Fibroblast of villous mesenchyme (primary cell): ENCODE data around the gene GPR34. TPM values are rescaled to one million over a fixed set of nuclear protein-coding genes. Genes with fewer than 3 reads are reported as not detected.

Experiments used
- DNase-seq: peaks from one replicate; pipeline ENCODE4 v3.0.0-alpha.2; 2010; ENCODE audit warnings: low read depth
- H3K4me3 ChIP-seq: 2 replicates; pipeline ENCODE4 v1.5.1; 2011; ENCODE audit warnings: low read depth, mild to moderate bottlenecking, low read length
- small RNA-seq: library from RNA; depleted of rRNA; stranded (forward); fragments of <200 nt; gene quantifications from one replicate; pipeline ENCODE3, GENCODE V24; 2012
- total RNA-seq: library from RNA; depleted of rRNA; stranded (reverse); fragments of >200 nt; gene quantifications from 2 replicates; pipeline ENCODE4 v1.2.3, GENCODE V29; 2012
- TF ChIP-seq, protein P1 (sequence below): IDR thresholded peaks from 2 replicates; pipeline ENCODE4 v1.5.1; 2012; ENCODE audit warnings: low read depth, mild to moderate bottlenecking, low read length; ENCODE audit not compliant: insufficient read depth

The GPR34 gene
- total RNA-seq, 1 donor, result under 0.01 TPM

DNA sequence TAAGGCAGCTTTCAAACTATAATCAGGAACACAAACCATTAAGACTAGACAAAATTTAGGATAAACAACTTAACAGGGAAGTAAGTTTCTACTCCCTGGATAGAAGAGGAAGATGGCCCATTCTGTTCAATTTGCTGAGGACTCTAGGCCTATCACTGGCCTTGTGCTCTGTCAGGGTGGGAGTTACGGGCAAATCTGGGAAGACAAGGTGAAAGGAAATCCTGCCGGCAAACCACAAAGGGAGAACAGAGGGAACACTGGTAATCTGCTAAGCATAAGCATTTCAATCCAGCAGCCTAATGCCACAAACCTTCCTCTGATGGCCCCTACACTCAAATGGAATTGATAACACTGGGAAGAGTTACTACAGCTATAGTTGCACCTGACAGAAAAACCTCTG, 43.5 kb downstream of the GPR34 start:
- TF ChIP-seq, protein P1, sequence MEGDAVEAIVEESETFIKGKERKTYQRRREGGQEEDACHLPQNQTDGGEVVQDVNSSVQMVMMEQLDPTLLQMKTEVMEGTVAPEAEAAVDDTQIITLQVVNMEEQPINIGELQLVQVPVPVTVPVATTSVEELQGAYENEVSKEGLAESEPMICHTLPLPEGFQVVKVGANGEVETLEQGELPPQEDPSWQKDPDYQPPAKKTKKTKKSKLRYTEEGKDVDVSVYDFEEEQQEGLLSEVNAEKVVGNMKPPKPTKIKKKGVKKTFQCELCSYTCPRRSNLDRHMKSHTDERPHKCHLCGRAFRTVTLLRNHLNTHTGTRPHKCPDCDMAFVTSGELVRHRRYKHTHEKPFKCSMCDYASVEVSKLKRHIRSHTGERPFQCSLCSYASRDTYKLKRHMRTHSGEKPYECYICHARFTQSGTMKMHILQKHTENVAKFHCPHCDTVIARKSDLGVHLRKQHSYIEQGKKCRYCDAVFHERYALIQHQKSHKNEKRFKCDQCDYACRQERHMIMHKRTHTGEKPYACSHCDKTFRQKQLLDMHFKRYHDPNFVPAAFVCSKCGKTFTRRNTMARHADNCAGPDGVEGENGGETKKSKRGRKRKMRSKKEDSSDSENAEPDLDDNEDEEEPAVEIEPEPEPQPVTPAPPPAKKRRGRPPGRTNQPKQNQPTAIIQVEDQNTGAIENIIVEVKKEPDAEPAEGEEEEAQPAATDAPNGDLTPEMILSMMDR, result no peak
- no peak for DNase-seq
- no peak overlapping the region for H3K4me3 ChIP-seq

DNA sequence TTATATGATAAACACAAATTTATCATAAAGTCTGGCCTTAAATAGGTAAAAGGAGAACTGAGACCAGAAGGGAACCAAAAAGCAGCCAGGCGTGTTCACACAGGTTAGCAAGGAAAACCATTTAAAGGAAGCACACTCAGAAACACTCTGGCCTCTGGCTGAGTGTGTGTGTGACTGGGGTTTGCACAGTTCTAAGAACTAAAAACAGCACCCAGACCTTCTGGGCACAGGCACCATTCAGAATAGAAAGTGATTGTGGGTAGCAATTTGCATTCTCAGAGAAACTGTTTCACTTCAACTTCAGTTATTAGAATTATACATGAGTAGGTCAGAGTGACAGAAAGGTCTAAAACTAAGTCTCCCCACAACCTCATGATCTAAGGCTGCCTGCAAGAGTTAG, 45.2 kb downstream of the GPR34 start:
- DNase-seq, result no peak
- TF ChIP-seq, protein P1, result no peak

DNA sequence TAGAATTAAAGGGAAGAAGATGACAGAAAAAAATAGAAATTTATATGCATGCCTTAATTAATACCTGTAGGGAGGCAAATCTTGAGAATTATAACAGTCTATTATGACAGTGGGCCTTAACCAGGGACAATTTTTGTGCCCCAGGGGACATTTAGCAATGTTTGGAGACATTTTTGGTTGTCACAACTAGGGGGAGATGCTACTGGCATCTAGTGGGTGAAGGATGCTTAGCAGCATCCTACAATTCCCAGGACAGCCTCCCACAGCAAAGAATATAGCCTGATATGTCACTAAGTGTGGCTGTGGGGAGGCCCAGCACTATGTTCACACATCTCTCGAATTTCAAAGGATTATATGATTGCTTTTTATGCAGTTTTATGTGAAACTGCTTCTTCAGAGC, 45.8 kb downstream of the GPR34 start:
- H3K4me3 ChIP-seq, result no peak overlapping the region
- DNase-seq, result peak; percentile 29
- TF ChIP-seq, protein P1, result peak; percentile 49

More for the DNA sequence above, 45.2 kb downstream of the GPR34 start:
- no peak overlapping the region for H3K4me3 ChIP-seq

DNA sequence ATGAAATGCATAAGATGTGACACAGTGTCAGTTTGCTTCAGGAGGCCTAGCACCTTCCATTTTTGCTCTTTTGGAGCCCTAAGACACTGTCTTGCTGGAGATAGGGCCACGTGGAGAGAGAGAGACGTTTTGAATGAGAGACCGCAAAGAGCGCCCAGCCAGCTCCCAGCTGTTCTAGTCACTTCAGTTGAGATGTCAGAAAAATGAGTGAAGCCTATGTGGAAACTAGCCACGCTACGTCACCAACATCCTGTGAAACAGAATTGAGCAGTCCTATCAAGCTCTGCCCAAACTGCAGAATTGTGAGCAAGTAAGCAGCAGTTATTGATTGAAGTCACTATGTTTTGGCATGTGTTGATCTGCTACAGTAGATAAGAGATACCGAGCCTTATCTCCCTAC, 48.3 kb downstream of the GPR34 start:
- no peak for DNase-seq
- no peak overlapping the region for H3K4me3 ChIP-seq
- TF ChIP-seq, protein P1, result no peak

DNA sequence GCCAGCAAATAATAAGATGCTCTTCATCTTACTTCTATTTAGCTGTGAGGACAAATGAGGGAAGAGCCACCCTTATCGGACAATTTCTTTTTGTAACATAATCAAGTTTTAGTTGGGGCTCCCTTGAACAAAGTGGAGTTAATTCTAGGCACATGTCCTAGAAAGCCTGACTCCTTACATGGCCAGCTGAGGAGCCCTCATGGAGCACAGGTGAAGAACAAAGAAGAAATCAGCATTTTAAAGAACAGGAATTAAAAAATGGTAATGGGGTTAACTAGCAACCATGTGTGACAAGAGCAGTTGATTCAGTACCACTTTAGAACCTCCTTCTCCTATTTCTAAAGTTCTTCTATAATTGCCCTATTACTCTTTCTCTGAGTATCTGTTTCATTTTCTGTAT, 51.1 kb downstream of the GPR34 start:
- no peak for DNase-seq
- no peak overlapping the region for H3K4me3 ChIP-seq
- TF ChIP-seq, protein P1, result no peak

Small RNAs within 50 kb of the gene (small RNA-seq; reads per million reads assigned to genes)
- not detected for gene RN7SL144P

Other genes starting within 250 kb of the GPR34 start
- not detected in 2 replicates for gene NYX, start 241.6 kb upstream of the GPR34 start, total RNA-seq
- under 0.01 TPM in 1 of 2 replicates, not detected in the other for gene GPR82, start 35.2 kb downstream of the GPR34 start, total RNA-seq
- gene CASK, start 234.6 kb downstream of the GPR34 start, total RNA-seq, result 50.3 and 65.6 TPM in 2 replicates